ENCODE measurements around the gene CDH12.

- TF ChIP-seq, protein P1, sequence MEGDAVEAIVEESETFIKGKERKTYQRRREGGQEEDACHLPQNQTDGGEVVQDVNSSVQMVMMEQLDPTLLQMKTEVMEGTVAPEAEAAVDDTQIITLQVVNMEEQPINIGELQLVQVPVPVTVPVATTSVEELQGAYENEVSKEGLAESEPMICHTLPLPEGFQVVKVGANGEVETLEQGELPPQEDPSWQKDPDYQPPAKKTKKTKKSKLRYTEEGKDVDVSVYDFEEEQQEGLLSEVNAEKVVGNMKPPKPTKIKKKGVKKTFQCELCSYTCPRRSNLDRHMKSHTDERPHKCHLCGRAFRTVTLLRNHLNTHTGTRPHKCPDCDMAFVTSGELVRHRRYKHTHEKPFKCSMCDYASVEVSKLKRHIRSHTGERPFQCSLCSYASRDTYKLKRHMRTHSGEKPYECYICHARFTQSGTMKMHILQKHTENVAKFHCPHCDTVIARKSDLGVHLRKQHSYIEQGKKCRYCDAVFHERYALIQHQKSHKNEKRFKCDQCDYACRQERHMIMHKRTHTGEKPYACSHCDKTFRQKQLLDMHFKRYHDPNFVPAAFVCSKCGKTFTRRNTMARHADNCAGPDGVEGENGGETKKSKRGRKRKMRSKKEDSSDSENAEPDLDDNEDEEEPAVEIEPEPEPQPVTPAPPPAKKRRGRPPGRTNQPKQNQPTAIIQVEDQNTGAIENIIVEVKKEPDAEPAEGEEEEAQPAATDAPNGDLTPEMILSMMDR (IDR thresholded peaks at IDR 0.05), result no peak
- TF ChIP-seq POLR2A (IDR thresholded peaks at IDR 0.05) (no peak), POLR2AphosphoS5 (IDR thresholded peaks at IDR 0.05) (no peak)
These were observed 1114.0 kb downstream of the CDH12 start for GRCh38 chr5:21739096-21739495.
